ENCODE results near the gene ACTR1B.
A peak's percentile ranks its signal among the peaks of the same experiment; 100 is the strongest.
"Not testable (repeated sequence)": the region's sequence is repeated elsewhere in the genome, so short reads cannot be mapped to it uniquely, and the experiment has no call there.

The ACTR1B gene

GRCh38 chr2:97645112-97645694, 18.6 kb downstream of the ACTR1B start:
- Histone ChIP-seq H3K27ac (ENCODE audit: poor library complexity, severe bottlenecking) (peak overlapping the region; percentile 40), H3K4me3 (ENCODE audit: severe bottlenecking) (peak overlapping the region; percentile 86), H3K36me3 (ENCODE audit: low read depth) (peaks cover 25% of the 10 kb centered on the region), H3K4me1 (ENCODE audit: insufficient read depth, poor library complexity, severe bottlenecking) (no peaks in the 10 kb centered on the region), H3K9me3 (ENCODE audit: severe bottlenecking) (no peaks in the 10 kb centered on the region), H3K27me3 (ENCODE audit: insufficient read depth, poor library complexity, severe bottlenecking) (no peaks in the 10 kb centered on the region)
- TF ChIP-seq, protein P1, sequence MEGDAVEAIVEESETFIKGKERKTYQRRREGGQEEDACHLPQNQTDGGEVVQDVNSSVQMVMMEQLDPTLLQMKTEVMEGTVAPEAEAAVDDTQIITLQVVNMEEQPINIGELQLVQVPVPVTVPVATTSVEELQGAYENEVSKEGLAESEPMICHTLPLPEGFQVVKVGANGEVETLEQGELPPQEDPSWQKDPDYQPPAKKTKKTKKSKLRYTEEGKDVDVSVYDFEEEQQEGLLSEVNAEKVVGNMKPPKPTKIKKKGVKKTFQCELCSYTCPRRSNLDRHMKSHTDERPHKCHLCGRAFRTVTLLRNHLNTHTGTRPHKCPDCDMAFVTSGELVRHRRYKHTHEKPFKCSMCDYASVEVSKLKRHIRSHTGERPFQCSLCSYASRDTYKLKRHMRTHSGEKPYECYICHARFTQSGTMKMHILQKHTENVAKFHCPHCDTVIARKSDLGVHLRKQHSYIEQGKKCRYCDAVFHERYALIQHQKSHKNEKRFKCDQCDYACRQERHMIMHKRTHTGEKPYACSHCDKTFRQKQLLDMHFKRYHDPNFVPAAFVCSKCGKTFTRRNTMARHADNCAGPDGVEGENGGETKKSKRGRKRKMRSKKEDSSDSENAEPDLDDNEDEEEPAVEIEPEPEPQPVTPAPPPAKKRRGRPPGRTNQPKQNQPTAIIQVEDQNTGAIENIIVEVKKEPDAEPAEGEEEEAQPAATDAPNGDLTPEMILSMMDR (IDR thresholded peaks at IDR 0.05; ENCODE audit: poor library complexity, severe bottlenecking), result no peak
- peak; percentile 40 for ATAC-seq (ENCODE audit: low read depth)
- no peak for DNase-seq (ENCODE audit: low spot score)

GRCh38 chr2:97644023-97644717, 19.7 kb downstream of the ACTR1B start:
- H3K27me3 ChIP-seq (ENCODE audit: insufficient read depth, poor library complexity, severe bottlenecking), result no peaks in the 10 kb centered on the region
- no peaks in the 10 kb centered on the region for H3K4me1 ChIP-seq (ENCODE audit: insufficient read depth, poor library complexity, severe bottlenecking)
- H3K9me3 ChIP-seq (ENCODE audit: severe bottlenecking), result no peaks in the 10 kb centered on the region
- TF ChIP-seq, protein P1 (IDR thresholded peaks at IDR 0.05; ENCODE audit: poor library complexity, severe bottlenecking), result no peak
- no peak overlapping the region for H3K4me3 ChIP-seq (ENCODE audit: severe bottlenecking)
- DNase-seq (ENCODE audit: low spot score), result no peak
- H3K27ac ChIP-seq (ENCODE audit: poor library complexity, severe bottlenecking), result no peak overlapping the region
- no peak for ATAC-seq (ENCODE audit: low read depth)
- H3K36me3 ChIP-seq (ENCODE audit: low read depth), result peaks cover 23% of the 10 kb centered on the region

GRCh38 chr2:97626049-97626430, 37.8 kb downstream of the ACTR1B start:
- not testable (repeated sequence) for H3K36me3 ChIP-seq (ENCODE audit: low read depth); H3K27me3 ChIP-seq (ENCODE audit: insufficient read depth, poor library complexity, severe bottlenecking); DNase-seq (ENCODE audit: low spot score); H3K4me1 ChIP-seq (ENCODE audit: insufficient read depth, poor library complexity, severe bottlenecking); H3K9me3 ChIP-seq (ENCODE audit: severe bottlenecking); H3K4me3 ChIP-seq (ENCODE audit: severe bottlenecking)
- peak overlapping the region; percentile 39 for H3K27ac ChIP-seq (ENCODE audit: poor library complexity, severe bottlenecking)
- peak; percentile 52 for ATAC-seq (ENCODE audit: low read depth)

GRCh38 chr2:97625354-97626048, 38.3 kb downstream of the ACTR1B start:
- peak overlapping the region; percentile 39 for H3K27ac ChIP-seq (ENCODE audit: poor library complexity, severe bottlenecking)
- not testable (repeated sequence) for H3K27me3 ChIP-seq (ENCODE audit: insufficient read depth, poor library complexity, severe bottlenecking); H3K4me1 ChIP-seq (ENCODE audit: insufficient read depth, poor library complexity, severe bottlenecking); H3K4me3 ChIP-seq (ENCODE audit: severe bottlenecking); H3K9me3 ChIP-seq (ENCODE audit: severe bottlenecking); DNase-seq (ENCODE audit: low spot score); H3K36me3 ChIP-seq (ENCODE audit: low read depth)
- ATAC-seq (ENCODE audit: low read depth), result peak; percentile 46

DNA sequence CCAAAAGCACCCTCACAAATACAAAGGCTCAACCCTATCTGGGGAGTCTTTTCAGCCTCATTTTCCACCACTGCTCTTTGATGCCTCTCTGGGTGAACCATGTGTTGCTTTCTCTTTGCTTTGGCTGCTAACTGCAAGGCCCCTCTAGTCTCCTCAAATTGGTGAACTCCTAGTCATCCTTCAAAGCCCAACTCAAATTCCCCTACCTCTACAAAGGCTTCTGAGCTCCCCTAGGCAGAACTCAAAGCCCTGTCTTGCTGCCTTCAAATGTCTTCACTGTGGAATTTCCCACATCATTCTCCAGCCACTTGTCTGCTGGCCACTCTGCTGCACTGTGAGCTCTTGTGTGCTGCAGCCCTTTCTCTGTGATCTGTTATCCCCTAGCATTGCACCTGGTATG, 40.9 kb downstream of the ACTR1B start:
- not testable (repeated sequence) for H3K27ac ChIP-seq (ENCODE audit: poor library complexity, severe bottlenecking)

DNA sequence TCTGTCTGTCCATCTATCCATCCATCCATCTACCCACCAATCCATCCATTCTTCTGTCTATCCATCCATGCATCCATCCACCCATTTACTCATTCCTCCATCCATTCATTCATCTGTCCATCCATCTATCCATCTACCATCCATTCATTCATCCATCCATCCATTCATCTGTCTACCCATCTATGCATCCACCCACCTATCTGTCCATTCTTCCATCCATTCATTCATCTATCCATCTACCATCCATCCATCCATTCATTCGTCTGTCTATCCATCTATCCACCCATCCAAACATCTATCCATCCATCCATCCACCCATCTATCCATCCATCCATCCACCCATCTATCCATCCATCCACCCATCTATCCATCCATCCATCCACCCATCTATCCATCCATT, 43.4 kb downstream of the ACTR1B start:
- not testable (repeated sequence) for H3K4me1 ChIP-seq (ENCODE audit: insufficient read depth, poor library complexity, severe bottlenecking); DNase-seq (ENCODE audit: low spot score); ATAC-seq (ENCODE audit: low read depth); H3K36me3 ChIP-seq (ENCODE audit: low read depth); H3K27me3 ChIP-seq (ENCODE audit: insufficient read depth, poor library complexity, severe bottlenecking); H3K9me3 ChIP-seq (ENCODE audit: severe bottlenecking); H3K27ac ChIP-seq (ENCODE audit: poor library complexity, severe bottlenecking); H3K4me3 ChIP-seq (ENCODE audit: severe bottlenecking)

More for the DNA sequence above, 40.9 kb downstream of the ACTR1B start:
- H3K27me3 ChIP-seq (ENCODE audit: insufficient read depth, poor library complexity, severe bottlenecking); H3K4me3 ChIP-seq (ENCODE audit: severe bottlenecking); DNase-seq (ENCODE audit: low spot score); H3K36me3 ChIP-seq (ENCODE audit: low read depth); ATAC-seq (ENCODE audit: low read depth); H3K9me3 ChIP-seq (ENCODE audit: severe bottlenecking); H3K4me1 ChIP-seq (ENCODE audit: insufficient read depth, poor library complexity, severe bottlenecking): not testable (repeated sequence)

DNA sequence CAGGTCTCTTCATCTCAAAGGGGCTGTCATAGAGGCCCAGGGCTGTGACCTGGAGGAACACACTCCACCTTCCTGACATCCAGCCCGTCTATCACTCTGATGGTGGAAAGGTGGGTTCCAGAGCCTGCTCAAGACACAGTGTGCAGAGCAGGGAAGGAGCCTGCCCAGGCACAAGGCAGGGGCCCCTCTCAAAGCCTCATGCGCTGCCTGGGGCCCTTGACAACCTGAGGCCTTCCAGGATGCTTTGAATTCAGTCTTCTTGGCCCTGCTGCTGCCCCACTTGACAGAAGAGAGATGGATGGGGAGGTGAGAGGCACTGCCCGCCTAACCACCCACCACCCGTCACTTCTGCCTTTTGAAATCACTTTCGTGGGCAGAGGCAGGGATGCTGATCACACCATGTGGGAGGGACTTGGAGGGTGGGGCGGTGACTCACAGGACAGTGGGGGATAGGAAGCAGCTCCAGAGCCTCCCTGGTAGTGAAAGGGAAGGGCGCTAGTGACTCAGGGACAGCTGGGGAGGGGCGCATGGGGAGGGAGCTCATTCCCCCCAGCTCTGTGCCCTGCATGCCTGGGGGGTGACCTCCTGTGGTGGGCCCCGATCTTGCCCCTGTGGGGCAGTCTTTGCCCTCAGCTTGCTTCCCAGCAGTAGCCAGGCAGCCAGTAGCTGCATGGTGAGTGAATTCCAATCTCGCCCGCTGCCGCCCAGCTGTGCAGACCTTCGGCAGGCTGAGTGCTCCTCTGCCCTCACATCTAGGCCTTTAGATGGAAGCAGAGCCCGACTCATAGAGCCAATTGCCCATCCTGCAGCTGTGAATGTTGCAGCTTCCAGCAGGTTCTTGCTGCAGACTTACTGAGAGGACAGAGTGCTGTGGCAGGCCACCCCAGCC, 44.7 kb downstream of the ACTR1B start:
- not testable (repeated sequence) for H3K9me3 ChIP-seq (ENCODE audit: severe bottlenecking); H3K4me3 ChIP-seq (ENCODE audit: severe bottlenecking); DNase-seq (ENCODE audit: low spot score); H3K27me3 ChIP-seq (ENCODE audit: insufficient read depth, poor library complexity, severe bottlenecking); H3K4me1 ChIP-seq (ENCODE audit: insufficient read depth, poor library complexity, severe bottlenecking); H3K27ac ChIP-seq (ENCODE audit: poor library complexity, severe bottlenecking); H3K36me3 ChIP-seq (ENCODE audit: low read depth)
- ATAC-seq (ENCODE audit: low read depth), result peak; percentile 99

Measured in RWPE2 (cell line).